GM23248 (cell line): ENCODE results near the gene GJA4. TPM values are rescaled to one million over a fixed set of nuclear protein-coding genes. Genes with fewer than 3 reads are reported as not detected.

Experiments
- DNase-seq: peaks from one replicate; pipeline ENCODE4 v3.0.0-alpha.2; 2015
- H2AFZ ChIP-seq: fragments of 200-600 bp; sonication (generic); 2 replicates; pipeline ENCODE4 v1.6.1; 2016; ENCODE audit warnings: antibody characterized with exemption
- H3F3A ChIP-seq: fragments of 200-600 bp; sonication (generic); 2 replicates; pipeline ENCODE4 v1.6.1; 2016; ENCODE audit warnings: mild to moderate bottlenecking, antibody characterized with exemption, mixed run types; ENCODE audit not compliant: insufficient read depth
- H3K27ac ChIP-seq: fragments of 200-600 bp; sonication (generic); 2 replicates; pipeline ENCODE4 v1.5.1; 2016; ENCODE audit warnings: mild to moderate bottlenecking
- H3K27me3 ChIP-seq: fragments of 200-600 bp; sonication (generic); replicated peaks from 2 replicates; pipeline ENCODE4 v1.6.1; 2016; ENCODE audit warnings: mild to moderate bottlenecking; ENCODE audit not compliant: insufficient read depth
- H3K36me3 ChIP-seq: fragments of 200-600 bp; sonication (generic); 2 replicates; pipeline ENCODE4 v1.6.1; 2016; ENCODE audit warnings: low read depth, mild to moderate bottlenecking
- H3K4me1 ChIP-seq: fragments of 200-600 bp; sonication (generic); 2 replicates; pipeline ENCODE4 v1.6.1; 2016; ENCODE audit warnings: mild to moderate bottlenecking; ENCODE audit not compliant: insufficient read depth
- H3K4me2 ChIP-seq: fragments of 200-600 bp; sonication (generic); one replicate; pipeline ENCODE4 v1.6.1; 2016; ENCODE audit warnings: mild to moderate bottlenecking; ENCODE audit not compliant: unreplicated experiment
- H3K4me3 ChIP-seq: fragments of 200-600 bp; sonication (generic); 2 replicates; pipeline ENCODE4 v1.5.1; 2016; ENCODE audit warnings: mild to moderate bottlenecking
- H3K79me2 ChIP-seq: fragments of 200-600 bp; sonication (generic); 2 replicates; pipeline ENCODE4 v1.6.1; 2016; ENCODE audit warnings: mild to moderate bottlenecking; ENCODE audit not compliant: insufficient read depth
- H3K9ac ChIP-seq: fragments of 200-600 bp; sonication (generic); 2 replicates; pipeline ENCODE4 v1.6.1; 2016; ENCODE audit warnings: mild to moderate bottlenecking
- H3K9me2 ChIP-seq: fragments of 200-600 bp; sonication (generic); 2 replicates; pipeline ENCODE4 v1.6.1; 2016; ENCODE audit warnings: mixed run types, mild to moderate bottlenecking, moderate library complexity; ENCODE audit not compliant: insufficient read depth
- H3K9me3 ChIP-seq: fragments of 200-600 bp; sonication (generic); one replicate; pipeline ENCODE4 v1.6.1; 2017; ENCODE audit warnings: low read depth
- H4K20me1 ChIP-seq: fragments of 200-600 bp; sonication (generic); 2 replicates; pipeline ENCODE4 v1.6.0; 2016; ENCODE audit not compliant: insufficient read depth
- EZH2 ChIP-seq: fragments of 200-600 bp; sonication (generic); IDR thresholded peaks from 2 replicates; pipeline ENCODE4 v1.6.1; 2018; ENCODE audit warnings: antibody characterized with exemption, mild to moderate bottlenecking; ENCODE audit not compliant: insufficient read depth, poor library complexity, severe bottlenecking
- EZH2phosphoT487 ChIP-seq: fragments of 200-600 bp; sonication (generic); IDR thresholded peaks from 2 replicates; pipeline ENCODE4 v1.6.1; 2018; ENCODE audit warnings: antibody characterized with exemption, moderate library complexity, mild to moderate bottlenecking, low read depth; ENCODE audit not compliant: insufficient read depth
- WGBS, 2 experiments: methylation state at CpG; one replicate each; pipeline ENCODE4 v1.1.6; 2015 to 2017; ENCODE audit warnings: low lambda C conversion rate in 2 of 2, low coverage in 1 of 2; ENCODE audit errors: missing lambda C conversion rate in 2 of 2; 5-methylcytosine and 5-hydroxymethylcytosine counted together
- in situ Hi-C: fragments of 300-500 bp; cut with MboI; formaldehyde crosslinking; loops from 2 replicates; pipeline ENCODE4 v1.15.0; 2020
- polyA plus RNA-seq: library from polyadenylated mRNA; unstranded; fragments of >200 nt; fragmentation: Nextera tagmentation; extraction: Ambion mirVana; gene quantifications from 2 replicates; pipeline ENCODE4 v1.2.1, GENCODE V29; 2016
- total RNA-seq: library from RNA; depleted of rRNA; stranded (reverse); fragments of >200 nt; shearing (Covaris generic); gene quantifications from 2 replicates; pipeline ENCODE4 v1.2.3, GENCODE V29; 2014; rRNA removed

GJA4 gene
- total and polyA plus RNA-seq, 2 experiments from 2014 or later = not detected

DNA sequence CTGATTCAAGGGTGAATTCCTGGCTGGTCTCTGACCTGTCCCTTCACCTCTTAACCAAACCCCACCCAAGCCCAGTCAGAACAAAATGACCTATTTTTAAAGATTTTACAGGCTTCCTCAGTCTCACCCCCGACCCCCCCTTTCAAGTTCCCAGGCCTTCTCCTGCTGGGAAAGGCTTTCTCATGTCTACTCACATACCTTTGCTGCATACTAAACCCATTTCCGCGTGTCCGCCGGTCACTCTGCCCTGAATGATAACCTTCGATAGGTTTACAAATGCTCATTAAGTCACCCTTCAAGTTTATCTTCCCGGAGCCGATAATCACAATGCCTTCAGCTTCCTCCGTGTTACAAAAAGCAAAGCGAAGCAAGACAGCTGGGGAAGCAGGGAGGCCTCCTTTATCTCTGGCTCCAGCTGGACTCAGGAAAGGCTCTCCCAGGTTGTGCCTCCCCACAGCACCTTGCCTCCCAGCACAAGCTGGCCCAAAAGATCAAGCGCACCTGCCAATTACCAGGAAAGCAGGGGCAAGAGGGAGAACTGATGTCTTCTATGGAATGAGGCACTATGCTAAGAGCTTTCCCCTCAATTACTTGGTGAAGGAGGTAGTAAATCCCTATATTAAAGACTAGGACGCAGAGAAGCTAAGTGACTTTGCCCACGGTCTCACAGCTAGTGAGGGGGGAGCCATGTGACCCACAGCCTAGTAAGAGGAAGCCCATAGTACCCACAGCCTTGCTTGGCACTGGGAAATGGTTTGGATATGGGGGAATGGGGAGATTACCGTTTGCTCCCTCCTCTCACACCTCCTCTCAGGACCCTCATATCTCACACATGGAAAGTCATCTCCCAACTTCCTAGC, 50.8 kb downstream of the GJA4 start:
- in situ Hi-C loops = no loop called here
- Histone ChIP-seq H4K20me1 (no peaks in the 10 kb centered on the region), H3K27me3 (no peaks in the 10 kb centered on the region), H3K4me2 (no peak overlapping the region), H3K9ac (no peak overlapping the region), H3K9me3 (no peaks in the 10 kb centered on the region), H3K79me2 (0 out of 2 replicates have a peak, but pooled peaks cover 4% of the 10 kb centered on the region), H3K27ac (no peak overlapping the region), H3F3A (no peaks in the 10 kb centered on the region), H3K9me2 (no peaks in the 10 kb centered on the region), H3K4me1 (0 out of 2 replicates have a peak, but pooled peaks cover 6% of the 10 kb centered on the region), H3K36me3 (no peaks in the 10 kb centered on the region), H2AFZ (no peak overlapping the region), H3K4me3 (no peak overlapping the region)
- 97% methylated on average over 14 of the region's 14 CpGs for WGBS, 2 experiments
- no peak for TF ChIP-seq EZH2
- no peak for TF ChIP-seq EZH2phosphoT487
- no peak for DNase-seq

DNA sequence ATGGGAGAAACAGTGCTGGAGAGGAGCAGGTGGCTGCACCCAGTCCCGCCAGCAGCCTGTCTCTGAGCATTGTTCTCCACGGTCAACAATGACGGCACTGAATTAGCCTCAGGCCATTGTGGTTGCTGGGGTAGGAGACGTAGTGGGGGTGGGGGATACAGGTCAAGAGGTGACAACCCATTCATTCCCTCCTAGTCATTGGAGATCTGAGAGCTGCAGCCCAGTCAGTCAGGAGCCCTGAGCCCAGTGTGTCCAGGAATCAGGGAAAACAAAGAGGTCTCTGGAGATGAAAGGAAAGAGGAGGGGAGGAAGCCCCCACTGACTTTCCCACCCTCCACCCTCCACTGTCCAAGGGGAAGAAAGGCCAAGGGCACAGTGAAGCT, 51.4 kb downstream of the GJA4 start:
- Histone ChIP-seq H3K36me3 (no peaks in the 10 kb centered on the region), H3K9me3 (no peaks in the 10 kb centered on the region), H3K79me2 (0 out of 2 replicates have a peak, but pooled peaks cover 6% of the 10 kb centered on the region), H3K27ac (no peak overlapping the region), H3K4me1 (0 out of 2 replicates have a peak, but pooled peaks cover 6% of the 10 kb centered on the region), H3K27me3 (no peaks in the 10 kb centered on the region), H2AFZ (no peak overlapping the region), H3F3A (no peaks in the 10 kb centered on the region), H3K4me3 (no peak overlapping the region), H4K20me1 (no peaks in the 10 kb centered on the region), H3K9me2 (no peaks in the 10 kb centered on the region), H3K4me2 (no peak overlapping the region), H3K9ac (no peak overlapping the region)
- DNase-seq = no peak
- no peak for TF ChIP-seq EZH2
- TF ChIP-seq EZH2phosphoT487 = no peak
- WGBS, 2 experiments = 65 to 71% methylated on average over 4 of the region's 4 CpGs
- in situ Hi-C loops = no loop called here

Other genes with a start within 250 kb of the GJA4 start
- gene GJB5, start 38.0 kb upstream of the GJA4 start, total RNA-seq = not detected in 2 replicates
- gene GJB5, start 38.0 kb upstream of the GJA4 start, polyA plus RNA-seq = 0.23 and 0.33 TPM in 2 replicates
- gene GJB4, start 33.3 kb upstream of the GJA4 start, total RNA-seq = not detected in 2 replicates
- not detected in 2 replicates for gene GJB4, start 33.3 kb upstream of the GJA4 start, polyA plus RNA-seq
- 0.43 TPM in 1 of 2 replicates, not detected in the other for gene GJB3, start 11.8 kb upstream of the GJA4 start, total RNA-seq
- not detected in 2 replicates for gene GJB3, start 11.8 kb upstream of the GJA4 start, polyA plus RNA-seq
- 17.9 and 20.4 TPM in 2 replicates for gene SMIM12, start 66.8 kb downstream of the GJA4 start, total RNA-seq
- 50.1 and 51.6 TPM in 2 replicates for gene SMIM12, start 66.8 kb downstream of the GJA4 start, polyA plus RNA-seq
- 0.11 TPM in 1 of 2 replicates, not detected in the other for gene DLGAP3, start 136.7 kb downstream of the GJA4 start, total RNA-seq
- gene DLGAP3, start 136.7 kb downstream of the GJA4 start, polyA plus RNA-seq = not detected in 2 replicates
- gene TMEM35B, start 192.3 kb downstream of the GJA4 start, total RNA-seq = 49.9 and 61.3 TPM in 2 replicates
- 104 and 114 TPM in 2 replicates for gene TMEM35B, start 192.3 kb downstream of the GJA4 start, polyA plus RNA-seq
- gene ZMYM6, start 238.9 kb downstream of the GJA4 start, total RNA-seq = 9.4 and 18.2 TPM in 2 replicates
- 12.3 and 14.5 TPM in 2 replicates for gene ZMYM6, start 238.9 kb downstream of the GJA4 start, polyA plus RNA-seq